ENCODE results near the gene C20orf173. TPM values are rescaled to one million over a fixed set of nuclear protein-coding genes. Genes with fewer than 3 reads are reported as not detected.

Gene C20orf173
- total RNA-seq, 1 donor from 2014 or later, result not detected

DNA sequence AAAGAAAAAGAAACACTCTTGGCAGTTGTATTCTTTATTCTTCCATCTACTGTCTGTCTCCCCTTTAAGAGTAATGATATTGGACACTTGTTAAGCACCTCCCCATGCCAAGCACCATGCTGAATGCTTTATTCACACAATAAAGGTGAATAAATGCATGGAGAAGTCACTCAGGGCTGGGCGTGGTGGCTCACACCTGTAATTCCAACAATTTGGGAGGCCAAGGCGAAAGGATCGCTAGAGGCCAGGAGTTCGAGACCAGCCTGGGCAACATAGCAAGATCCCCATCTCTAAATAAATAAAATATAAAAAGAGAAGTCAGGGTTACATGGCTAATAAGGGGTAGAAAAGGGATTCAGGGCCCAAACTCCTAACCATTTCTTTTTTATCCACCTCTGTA is 42.0 kb downstream of the C20orf173 start:
- Mint-ChIP-seq H3K4me3 (no peak overlapping the region), H3K36me3 (peaks cover 34% of the 10 kb centered on the region), H3K27me3 (ENCODE audit: insufficient read depth, low read depth) (no peaks in the 10 kb centered on the region), H3K4me1 (no peaks in the 10 kb centered on the region), H3K9me3 (peaks cover 10% of the 10 kb centered on the region), H3K27ac (no peak overlapping the region)
- no peak overlapping the region for H3K27ac ChIP-seq
- no peaks in the 10 kb centered on the region for H3K79me2 ChIP-seq (ENCODE audit: low read depth)
- H3K9ac ChIP-seq, result no peak overlapping the region
- no peak for DNase-seq (ENCODE audit: low spot score)
- H3K9me3 ChIP-seq (ENCODE audit: low read depth), result no peaks in the 10 kb centered on the region
- no peaks in the 10 kb centered on the region for H3K4me1 ChIP-seq
- no peak overlapping the region for H3K4me2 ChIP-seq
- H3K36me3 ChIP-seq, result peaks cover 14% of the 10 kb centered on the region
- H3F3A ChIP-seq (ENCODE audit: low read depth), result no peaks in the 10 kb centered on the region
- H4K20me1 ChIP-seq (ENCODE audit: low read depth), result no peaks in the 10 kb centered on the region
- H3K4me3 ChIP-seq, result no peak overlapping the region
- TF ChIP-seq CTCF (IDR thresholded peaks at IDR 0.05) (no peak), EZH2phosphoT487 (IDR thresholded peaks at IDR 0.05) (no peak), EZH2 (IDR thresholded peaks at IDR 0.05) (no peak)
- H3K27me3 ChIP-seq, result no peaks in the 10 kb centered on the region
- H2AFZ ChIP-seq (replicated peaks), result no peak overlapping the region

- Histone ChIP-seq H2AFZ (replicated peaks) (no peak overlapping the region), H3F3A (ENCODE audit: low read depth) (no peaks in the 10 kb centered on the region), H3K4me2 (no peak overlapping the region), H3K27ac (no peak overlapping the region), H4K20me1 (ENCODE audit: low read depth) (no peaks in the 10 kb centered on the region), H3K36me3 (peaks cover 18% of the 10 kb centered on the region), H3K4me3 (no peak overlapping the region), H3K27me3 (no peaks in the 10 kb centered on the region), H3K9me3 (ENCODE audit: low read depth) (no peaks in the 10 kb centered on the region), H3K4me1 (no peaks in the 10 kb centered on the region), H3K9ac (no peak overlapping the region), H3K79me2 (ENCODE audit: low read depth) (no peaks in the 10 kb centered on the region)
- TF ChIP-seq EZH2phosphoT487 (IDR thresholded peaks at IDR 0.05) (no peak), CTCF (IDR thresholded peaks at IDR 0.05) (no peak)
- Mint-ChIP-seq H3K4me3 (peak overlapping the region; percentile 4), H3K27me3 (ENCODE audit: insufficient read depth, low read depth) (peaks cover 2% of the 10 kb centered on the region), H3K4me1 (no peaks in the 10 kb centered on the region), H3K9me3 (peaks cover 10% of the 10 kb centered on the region), H3K27ac (no peak overlapping the region), H3K36me3 (peaks cover 34% of the 10 kb centered on the region)
- DNase-seq (ENCODE audit: low spot score), result no peak
These were observed 49.7 kb downstream of the C20orf173 start for GRCh38 chr20:35479798-35480197.

- H3K9me3 Mint-ChIP-seq, result peaks cover 5% of the 10 kb centered on the region
- H3K4me1 ChIP-seq, result no peaks in the 10 kb centered on the region
- H2AFZ ChIP-seq (replicated peaks), result no peak overlapping the region
- H3K9me3 ChIP-seq (ENCODE audit: low read depth), result no peaks in the 10 kb centered on the region
- peaks cover 2% of the 10 kb centered on the region for H3K27me3 Mint-ChIP-seq (ENCODE audit: insufficient read depth, low read depth)
- TF ChIP-seq EZH2 (IDR thresholded peaks at IDR 0.05) (no peak), CTCF (IDR thresholded peaks at IDR 0.05) (peak; percentile 16), EZH2phosphoT487 (IDR thresholded peaks at IDR 0.05) (no peak)
- H3K9ac ChIP-seq, result no peak overlapping the region
- no peak overlapping the region for H3K27ac ChIP-seq
- peaks cover 28% of the 10 kb centered on the region for H3K36me3 Mint-ChIP-seq
- no peaks in the 10 kb centered on the region for H3K79me2 ChIP-seq (ENCODE audit: low read depth)
- H3K4me2 ChIP-seq, result no peak overlapping the region
- H3F3A ChIP-seq (ENCODE audit: low read depth), result no peaks in the 10 kb centered on the region
- no peak overlapping the region for H3K4me3 Mint-ChIP-seq
- no peak overlapping the region for H3K27ac Mint-ChIP-seq
- DNase-seq (ENCODE audit: low spot score), result peak; percentile 15
- H3K4me3 ChIP-seq, result no peak overlapping the region
- H3K4me1 Mint-ChIP-seq, result no peaks in the 10 kb centered on the region
- peaks cover 10% of the 10 kb centered on the region for H3K36me3 ChIP-seq
- no peaks in the 10 kb centered on the region for H3K27me3 ChIP-seq
- no peaks in the 10 kb centered on the region for H4K20me1 ChIP-seq (ENCODE audit: low read depth)
These were observed 50.5 kb downstream of the C20orf173 start for GRCh38 chr20:35478804-35479472.

Other genes with a start within 250 kb of the C20orf173 start
- 47.5 and 71.4 TPM in 2 replicates for gene EIF6, start 244.9 kb downstream of the C20orf173 start, total RNA-seq (ENCODE audit: low replicate concordance)
- gene FAM83C, start 237.2 kb downstream of the C20orf173 start, total RNA-seq (ENCODE audit: low replicate concordance), result not detected in 2 replicates
- gene UQCC1, start 117.7 kb downstream of the C20orf173 start, total RNA-seq (ENCODE audit: low replicate concordance), result 49.4 and 51.6 TPM in 2 replicates
- 0.28 and 0.43 TPM in 2 replicates for gene GDF5, start 91.4 kb downstream of the C20orf173 start, total RNA-seq (ENCODE audit: low replicate concordance)
- 33.0 and 55.4 TPM in 2 replicates for gene CEP250, start 74.1 kb downstream of the C20orf173 start, total RNA-seq (ENCODE audit: low replicate concordance)
- 271 and 383 TPM in 2 replicates for gene ERGIC3, start 12.4 kb upstream of the C20orf173 start, total RNA-seq (ENCODE audit: low replicate concordance)
- gene SPAG4, start 86.2 kb upstream of the C20orf173 start, total RNA-seq (ENCODE audit: low replicate concordance), result 3.3 and 6.9 TPM in 2 replicates
- 140 and 189 TPM in 2 replicates for gene CPNE1, start 135.2 kb upstream of the C20orf173 start, total RNA-seq (ENCODE audit: low replicate concordance)
- gene RBM12, start 135.2 kb upstream of the C20orf173 start, total RNA-seq (ENCODE audit: low replicate concordance), result 82.8 and 112 TPM in 2 replicates
- gene NFS1, start 169.7 kb upstream of the C20orf173 start, total RNA-seq (ENCODE audit: low replicate concordance), result 21.7 and 29.3 TPM in 2 replicates
- 135 and 253 TPM in 2 replicates for gene ROMO1, start 169.8 kb upstream of the C20orf173 start, total RNA-seq (ENCODE audit: low replicate concordance)
- gene RBM39, start 212.6 kb upstream of the C20orf173 start, total RNA-seq (ENCODE audit: low replicate concordance), result 359 and 555 TPM in 2 replicates
- 45.1 and 54.7 TPM in 2 replicates for gene PHF20, start 242.4 kb upstream of the C20orf173 start, total RNA-seq (ENCODE audit: low replicate concordance)